HCT116 (cell line): Measurements from ENCODE around the gene CNOT2. TPM values are rescaled to one million over a fixed set of nuclear protein-coding genes. Genes with fewer than 3 reads are reported as not detected.

Source experiments
- ATAC-seq: fragments of 200-7000 bp; cut with Tn5 transposase; 2 replicates; pipeline ENCODE4 v1.9.1; 2020; ENCODE audit warnings: mild to moderate bottlenecking, moderate library complexity
- BruUV-seq: library from RNA; stranded (reverse); fragments of 400-500 nt; replicated peaks from 2 replicates; lab custom pipeline; 2021; lab: Mats Ljungman, UMichigan
- CTCF ChIA-PET: fragments of 300-600 bp; sonication (Branson Sonifier 250); formaldehyde crosslinking; loops from one replicate; lab custom pipeline; 2021; ENCODE audit warnings: antibody characterized with exemption; lab: Charles Lee
- POLR2A ChIA-PET: fragments of 300-600, 350-600 bp; sonication (Branson Sonifier 250); formaldehyde crosslinking; loops from one replicate; lab custom pipeline; 2021; ENCODE audit warnings: antibody characterized with exemption; lab: Charles Lee
- RAD21 ChIA-PET, 2 experiments: fragments of 300-600 bp; sonication (Branson Sonifier 250); formaldehyde crosslinking; loops; one replicate each; lab custom pipeline; 2023; ENCODE audit warnings: low total read pairs in 2 of 2; ENCODE audit not compliant: uncharacterized antibody in 2 of 2, unreplicated experiment in 2 of 2, low non-redundant PET in 1 of 2; lab: Charles Lee
- DNase-seq: peaks from one replicate; pipeline ENCODE4 v3.0.0-alpha.2; 2010; ENCODE audit warnings: low read depth, low spot score
- H2AFZ ChIP-seq: fragments of 200-600 bp; shearing (Covaris generic), sonication (generic); 2 replicates; pipeline ENCODE4 v1.6.1; 2017; ENCODE audit warnings: low read depth, mixed run types, mixed read lengths, antibody characterized with exemption, low read length; ENCODE audit not compliant: poor library complexity, severe bottlenecking
- H3K27ac ChIP-seq: 2 replicates; pipeline ENCODE4 v1.5.1; 2012; ENCODE audit warnings: low read depth, low read length
- H3K27me3 ChIP-seq: fragments of 200-600 bp; sonication (generic); 2 replicates; pipeline ENCODE4 v1.6.1; 2016; ENCODE audit warnings: mixed run types, low read length, mixed read lengths; ENCODE audit not compliant: insufficient read depth
- H3K36me3 ChIP-seq, 2 experiments: fragments of 200-500 bp in 1 of 2; fragments of 200-600 bp in 1 of 2; sonication (Bioruptor generic) in 1 of 2; sonication (generic) in 1 of 2; 2 replicates each; pipeline versions ENCODE4 v1.5.1 to v1.6.1; 2014 to 2016; ENCODE audit warnings: low read length in 2 of 2, inconsistent platforms in 1 of 2, mixed read lengths in 1 of 2, mixed run types in 1 of 2; ENCODE audit not compliant: insufficient read depth in 2 of 2, control insufficient read depth in 1 of 2
- H3K4me1 ChIP-seq, 2 experiments: fragments of 200-600 bp in 1 of 2; sonication (generic) in 1 of 2; 2 replicates each; pipeline versions ENCODE4 v1.5.1 to v1.6.1; 2012 to 2017; ENCODE audit warnings: low read length in 2 of 2, inconsistent platforms in 1 of 2, mild to moderate bottlenecking in 1 of 2, mixed read lengths in 1 of 2, mixed run types in 1 of 2, moderate library complexity in 1 of 2; ENCODE audit not compliant: insufficient read depth in 2 of 2, control insufficient read depth in 1 of 2
- H3K4me2 ChIP-seq: fragments of 200-600 bp; sonication (generic); 2 replicates; pipeline ENCODE4 v1.6.1; 2017; ENCODE audit warnings: mixed run types, low read length, mixed read lengths
- H3K4me3 ChIP-seq, 2 experiments: fragments of 200-600 bp in 1 of 2; sonication (generic) in 1 of 2; replicated peaks in 1 of 2; 2 replicates each; pipeline ENCODE4 v1.5.1; 2011 to 2016; ENCODE audit warnings: low read length in 2 of 2, control low read depth in 1 of 2, low read depth in 1 of 2, mild to moderate bottlenecking in 1 of 2, mixed read lengths in 1 of 2, mixed run types in 1 of 2
- H3K79me2 ChIP-seq: fragments of 200-600 bp; sonication (generic); 2 replicates; pipeline ENCODE4 v1.6.1; 2017; ENCODE audit warnings: mild to moderate bottlenecking, mixed run types, low read length, moderate library complexity, mixed read lengths; ENCODE audit not compliant: insufficient read depth
- H3K9ac ChIP-seq: fragments of 200-600 bp; sonication (generic); 2 replicates; pipeline ENCODE4 v1.6.1; 2016; ENCODE audit warnings: low read length, mixed read lengths
- H3K9me2 ChIP-seq: fragments of 200-600 bp; sonication (generic), shearing (Covaris generic); 2 replicates; pipeline ENCODE4 v1.6.1; 2017; ENCODE audit warnings: mixed run types, mild to moderate bottlenecking, moderate library complexity; ENCODE audit not compliant: insufficient read depth
- H3K9me3 ChIP-seq, 2 experiments: fragments of 200-500 bp in 1 of 2; fragments of 200-600 bp in 1 of 2; sonication (Bioruptor generic) in 1 of 2; sonication (generic) in 1 of 2; 2 replicates each; pipeline ENCODE4 v1.6.1; 2014 to 2017; ENCODE audit warnings: low read length in 2 of 2, mixed read lengths in 2 of 2, inconsistent platforms in 1 of 2, low read depth in 1 of 2, mild to moderate bottlenecking in 1 of 2, mixed run types in 1 of 2, moderate library complexity in 1 of 2; ENCODE audit not compliant: control insufficient read depth in 1 of 2, insufficient read depth in 1 of 2
- H4K20me1 ChIP-seq: fragments of 200-600 bp; sonication (generic), shearing (Covaris generic); 2 replicates; pipeline ENCODE4 v1.6.1; 2017; ENCODE audit warnings: mixed run types, mild to moderate bottlenecking, moderate library complexity; ENCODE audit not compliant: insufficient read depth
- CEBPB ChIP-seq: IDR thresholded peaks from 2 replicates; pipeline ENCODE4 v1.6.1; 2012; ENCODE audit warnings: low read depth
- FOSL1 ChIP-seq: IDR thresholded peaks from 2 replicates; pipeline ENCODE4 v1.6.1; 2012; ENCODE audit warnings: low read depth
- SIN3A ChIP-seq: IDR thresholded peaks from 2 replicates; pipeline ENCODE4 v1.6.1; 2012; ENCODE audit warnings: low read depth
- TCF7L2 ChIP-seq: IDR thresholded peaks from 2 replicates; pipeline ENCODE4 v1.7.0; 2011; ENCODE audit warnings: borderline replicate concordance, inconsistent platforms; ENCODE audit not compliant: insufficient read depth, insufficient read length; ENCODE audit errors: extremely low read depth
- ZFX ChIP-seq: fragments of 450-650 bp; IDR thresholded peaks from 2 replicates; pipeline ENCODE4 v1.6.1; 2017
- intact Hi-C: fragments of 100-400 bp; cut with micrococcal nuclease; formaldehyde crosslinking; loops from 2 replicates; pipeline ENCODE4 v1.10.0; 2022
- total RNA-seq: library from RNA; stranded (reverse); gene quantifications from one replicate; pipeline ENCODE4 v1.2.1, GENCODE V29; 2021; ENCODE audit not compliant: unreplicated experiment
- TF ChIP-seq, protein P1 (sequence below): IDR thresholded peaks from 2 replicates; pipeline ENCODE4 v1.6.1; 2012
- TF ChIP-seq, protein P2 (sequence below), 3 experiments: fragments of 200-600 bp in 1 of 3; sonication (generic) in 1 of 3; IDR thresholded peaks in 2 of 3; conservative IDR thresholded peaks in 1 of 3; 2 replicates each; pipeline ENCODE4 v1.5.1; 2012 to 2017; ENCODE audit warnings: low read depth in 2 of 3, low read length in 2 of 3, antibody characterized with exemption in 1 of 3, borderline replicate concordance in 1 of 3, control low read depth in 1 of 3, mild to moderate bottlenecking in 1 of 3, mixed read lengths in 1 of 3, mixed run types in 1 of 3, moderate library complexity in 1 of 3; ENCODE audit not compliant: insufficient read depth in 1 of 3
- TF ChIP-seq, protein P3 (sequence below): IDR thresholded peaks from 2 replicates; pipeline ENCODE4 v1.6.1; 2011; ENCODE audit warnings: mild to moderate bottlenecking, low read length, moderate library complexity; ENCODE audit not compliant: insufficient replicate concordance; ENCODE audit errors: extremely low read depth

The CNOT2 gene
- total RNA-seq, 1 experiment from 2014 or later = 58.7 TPM

- TF ChIP-seq, protein P1, sequence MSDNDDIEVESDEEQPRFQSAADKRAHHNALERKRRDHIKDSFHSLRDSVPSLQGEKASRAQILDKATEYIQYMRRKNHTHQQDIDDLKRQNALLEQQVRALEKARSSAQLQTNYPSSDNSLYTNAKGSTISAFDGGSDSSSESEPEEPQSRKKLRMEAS = no peak
- TF ChIP-seq ZFX = no peak
- TF ChIP-seq, protein P2, sequence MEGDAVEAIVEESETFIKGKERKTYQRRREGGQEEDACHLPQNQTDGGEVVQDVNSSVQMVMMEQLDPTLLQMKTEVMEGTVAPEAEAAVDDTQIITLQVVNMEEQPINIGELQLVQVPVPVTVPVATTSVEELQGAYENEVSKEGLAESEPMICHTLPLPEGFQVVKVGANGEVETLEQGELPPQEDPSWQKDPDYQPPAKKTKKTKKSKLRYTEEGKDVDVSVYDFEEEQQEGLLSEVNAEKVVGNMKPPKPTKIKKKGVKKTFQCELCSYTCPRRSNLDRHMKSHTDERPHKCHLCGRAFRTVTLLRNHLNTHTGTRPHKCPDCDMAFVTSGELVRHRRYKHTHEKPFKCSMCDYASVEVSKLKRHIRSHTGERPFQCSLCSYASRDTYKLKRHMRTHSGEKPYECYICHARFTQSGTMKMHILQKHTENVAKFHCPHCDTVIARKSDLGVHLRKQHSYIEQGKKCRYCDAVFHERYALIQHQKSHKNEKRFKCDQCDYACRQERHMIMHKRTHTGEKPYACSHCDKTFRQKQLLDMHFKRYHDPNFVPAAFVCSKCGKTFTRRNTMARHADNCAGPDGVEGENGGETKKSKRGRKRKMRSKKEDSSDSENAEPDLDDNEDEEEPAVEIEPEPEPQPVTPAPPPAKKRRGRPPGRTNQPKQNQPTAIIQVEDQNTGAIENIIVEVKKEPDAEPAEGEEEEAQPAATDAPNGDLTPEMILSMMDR (IDR thresholded peaks at IDR 0.05 in 2 of 3, conservative IDR thresholded peaks at IDR 0.05 in 1 of 3; ENCODE audit: borderline replicate concordance in 1 of 3, insufficient read depth in 1 of 3, low read depth in 2 of 3, low read length in 2 of 3) = no peak
These were observed 2.2 kb downstream of the CNOT2 start (continued) for GRCh38 chr12:70245458-70245857.

DNA sequence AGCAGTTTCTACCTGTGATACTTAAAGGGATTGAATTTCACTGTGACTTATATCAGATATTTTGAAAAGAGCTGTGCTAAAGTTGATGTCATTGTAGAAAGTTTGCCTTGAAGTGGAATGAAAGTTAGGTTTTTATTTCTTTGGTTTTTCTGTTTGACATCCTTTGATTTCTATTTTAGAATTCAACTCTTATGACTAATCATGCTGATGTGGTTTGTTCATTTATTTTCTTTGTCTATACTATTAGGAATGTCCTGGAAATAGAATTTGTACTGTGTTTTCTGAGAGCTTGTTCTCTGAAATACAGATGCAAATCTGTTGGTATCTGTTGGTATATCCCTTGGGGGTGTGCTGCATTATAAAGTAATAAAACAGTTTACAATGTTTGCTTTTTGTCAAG lies 3.3 kb downstream of the CNOT2 start:
- no peak for TF ChIP-seq FOSL1
- no peak for TF ChIP-seq SIN3A
- TF ChIP-seq, protein P3, sequence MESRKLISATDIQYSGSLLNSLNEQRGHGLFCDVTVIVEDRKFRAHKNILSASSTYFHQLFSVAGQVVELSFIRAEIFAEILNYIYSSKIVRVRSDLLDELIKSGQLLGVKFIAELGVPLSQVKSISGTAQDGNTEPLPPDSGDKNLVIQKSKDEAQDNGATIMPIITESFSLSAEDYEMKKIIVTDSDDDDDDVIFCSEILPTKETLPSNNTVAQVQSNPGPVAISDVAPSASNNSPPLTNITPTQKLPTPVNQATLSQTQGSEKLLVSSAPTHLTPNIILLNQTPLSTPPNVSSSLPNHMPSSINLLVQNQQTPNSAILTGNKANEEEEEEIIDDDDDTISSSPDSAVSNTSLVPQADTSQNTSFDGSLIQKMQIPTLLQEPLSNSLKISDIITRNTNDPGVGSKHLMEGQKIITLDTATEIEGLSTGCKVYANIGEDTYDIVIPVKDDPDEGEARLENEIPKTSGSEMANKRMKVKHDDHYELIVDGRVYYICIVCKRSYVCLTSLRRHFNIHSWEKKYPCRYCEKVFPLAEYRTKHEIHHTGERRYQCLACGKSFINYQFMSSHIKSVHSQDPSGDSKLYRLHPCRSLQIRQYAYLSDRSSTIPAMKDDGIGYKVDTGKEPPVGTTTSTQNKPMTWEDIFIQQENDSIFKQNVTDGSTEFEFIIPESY = no peak
- TF ChIP-seq, protein P2 (IDR thresholded peaks at IDR 0.05 in 2 of 3, conservative IDR thresholded peaks at IDR 0.05 in 1 of 3; ENCODE audit: borderline replicate concordance in 1 of 3, insufficient read depth in 1 of 3, low read depth in 2 of 3, low read length in 2 of 3) = no peak
- TF ChIP-seq CEBPB = no peak
- no peak for TF ChIP-seq TCF7L2
- no peaks in the 10 kb centered on the region for H3K36me3 ChIP-seq
- H3K4me1 ChIP-seq = peaks cover 3 to 16% of the 10 kb centered on the region in 2 experiments; a peak in 3 of 4 replicates
- no TSS peak for BruUV-seq
- H3K9ac ChIP-seq = no peak overlapping the region
- CTCF ChIA-PET = no interaction called here
- no peak overlapping the region; the same call in 1 of the 2 replicates for H3K4me2 ChIP-seq
- RAD21 ChIA-PET = no interaction called here
- H3K9me3 ChIP-seq = no peaks in the 10 kb centered on the region
- H3K79me2 ChIP-seq = peaks cover 89% of the 10 kb centered on the region
- H3K27me3 ChIP-seq = no peaks in the 10 kb centered on the region
- H4K20me1 ChIP-seq = peaks cover 29% of the 10 kb centered on the region
- intact Hi-C loops = no loop called here
- DNase-seq (no peak), ATAC-seq (no peak)
- no peaks in the 10 kb centered on the region for H3K9me2 ChIP-seq
- H2AFZ ChIP-seq = no peak overlapping the region
- POLR2A ChIA-PET = no interaction called here
- no peak overlapping the region for H3K4me3 ChIP-seq
- no peak overlapping the region for H3K27ac ChIP-seq
